ENCODE data around the gene RUNDC1.

- TF ChIP-seq POLR2A (IDR thresholded peaks at IDR 0.05; ENCODE audit: extremely low read depth, insufficient read length) = no peak
- no peak for TF ChIP-seq CTCF (IDR thresholded peaks at IDR 0.05; ENCODE audit: low read depth, low read length)
Measured at GRCh38 chr17:43014649-43015542, 34.5 kb downstream of the RUNDC1 start.

Data from NB4 (cell line).